Smooth muscle cell (in vitro differentiated cells): ENCODE data around the gene LRP5. TPM values are rescaled to one million over a fixed set of nuclear protein-coding genes. Genes with fewer than 3 reads are reported as not detected.
"Not testable (repeated sequence)": the region's sequence is repeated elsewhere in the genome, so short reads cannot be mapped to it uniquely, and the experiment has no call there.

Source experiments
- DNase-seq: peaks from one replicate; lab custom pipeline; 2025; ENCODE audit not compliant: unreplicated experiment; lab: John Stamatoyannopoulos, UW
- H2AFZ ChIP-seq: fragments of 200-600 bp; sonication (generic); 2 replicates; pipeline ENCODE4 v1.6.0; 2016; ENCODE audit warnings: antibody characterized with exemption, low read depth, mild to moderate bottlenecking
- H3F3A ChIP-seq: fragments of 200-600 bp; sonication (generic); 2 replicates; pipeline ENCODE4 v1.6.0; 2017; ENCODE audit warnings: antibody characterized with exemption, low read depth
- H3K27ac ChIP-seq: fragments of 200-600 bp; sonication (generic); 2 replicates; pipeline ENCODE4 v1.5.1; 2016; ENCODE audit warnings: low read depth, mild to moderate bottlenecking
- H3K27me3 ChIP-seq: fragments of 200-600 bp; sonication (generic); 2 replicates; pipeline ENCODE4 v1.6.1; 2016; ENCODE audit warnings: low read depth, mild to moderate bottlenecking
- H3K36me3 ChIP-seq: fragments of 200-600 bp; sonication (generic); 2 replicates; pipeline ENCODE4 v1.5.1; 2016; ENCODE audit warnings: low read depth
- H3K4me1 ChIP-seq: fragments of 200-600 bp; sonication (generic); 2 replicates; pipeline ENCODE4 v1.5.1; 2016; ENCODE audit warnings: low read depth
- H3K4me2 ChIP-seq: fragments of 200-600 bp; sonication (generic); 2 replicates; pipeline ENCODE4 v1.6.0; 2016; ENCODE audit warnings: mild to moderate bottlenecking
- H3K4me3 ChIP-seq: fragments of 200-600 bp; sonication (generic); 2 replicates; pipeline ENCODE4 v1.5.1; 2016; ENCODE audit warnings: mild to moderate bottlenecking
- H3K79me2 ChIP-seq: fragments of 200-600 bp; sonication (generic); 2 replicates; pipeline ENCODE4 v1.6.0; 2016; ENCODE audit warnings: low read depth, mild to moderate bottlenecking
- H3K9ac ChIP-seq: fragments of 200-600 bp; sonication (generic); 2 replicates; pipeline ENCODE4 v1.6.0; 2016; ENCODE audit warnings: low read depth
- H3K9me3 ChIP-seq: fragments of 200-600 bp; sonication (generic); replicated peaks from 2 replicates; pipeline ENCODE4 v1.5.1; 2016; ENCODE audit warnings: low read depth
- H4K20me1 ChIP-seq: fragments of 200-600 bp; sonication (generic); 2 replicates; pipeline ENCODE4 v1.6.0; 2016; ENCODE audit warnings: low read depth
- WGBS: methylation state at CpG from one replicate; pipeline ENCODE4 v1.1.7; 2016; ENCODE audit warnings: low lambda C conversion rate; 5-methylcytosine and 5-hydroxymethylcytosine counted together
- polyA plus RNA-seq: library from polyadenylated mRNA; unstranded; fragments of >200 nt; fragmentation: Nextera tagmentation; extraction: Ambion mirVana; gene quantifications from 2 replicates; pipeline ENCODE4 v1.2.1, GENCODE V29; 2016
- total RNA-seq: library from RNA; depleted of rRNA; stranded (reverse); fragments of >200 nt; gene quantifications from 2 replicates; pipeline ENCODE4 v1.2.3, GENCODE V29; 2014
- TF ChIP-seq, protein P1 (sequence below): fragments of 200-600 bp; sonication (generic); IDR thresholded peaks from 2 replicates; pipeline ENCODE4 v1.5.1; 2017; ENCODE audit warnings: borderline replicate concordance, mild to moderate bottlenecking, antibody characterized with exemption; ENCODE audit not compliant: insufficient read depth, poor library complexity, severe bottlenecking

LRP5 gene
- total and polyA plus RNA-seq, 2 experiments from 2014 or later = 16.1 to 26.6 TPM

DNA sequence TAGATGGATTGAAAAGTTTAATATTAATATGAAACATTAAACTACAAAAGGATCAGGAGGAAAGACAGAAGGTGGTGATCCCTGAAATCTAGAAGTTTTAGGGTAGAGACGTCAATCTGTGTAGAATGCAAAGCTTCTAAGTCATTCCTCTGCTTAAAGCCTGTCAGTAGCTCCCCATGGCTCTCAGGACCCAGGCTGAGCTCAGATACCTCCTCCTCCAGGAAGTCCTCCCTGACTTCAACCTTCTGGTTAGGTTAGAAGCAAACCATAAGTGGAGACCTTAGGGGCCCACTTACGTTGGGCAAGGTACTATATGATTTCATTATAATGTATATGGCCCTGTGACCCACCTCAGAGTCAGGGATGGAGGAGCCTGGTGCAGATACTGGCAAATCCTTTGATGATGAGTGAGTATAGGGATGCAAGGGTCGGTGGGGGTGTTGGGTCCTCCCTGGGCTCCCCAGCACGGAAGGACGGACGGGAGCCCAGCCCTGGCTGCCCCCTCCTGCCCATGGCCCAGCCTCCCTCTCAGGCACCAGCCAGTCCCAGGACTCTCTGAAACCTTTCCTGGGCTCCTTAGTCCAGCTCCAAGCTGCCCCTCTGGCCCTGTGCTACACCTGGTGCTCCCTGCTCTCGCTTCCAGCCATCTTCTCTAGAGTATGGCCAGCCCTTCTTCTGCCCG lies 145.0 kb downstream of the LRP5 start:
- peaks cover 8% of the 10 kb centered on the region for H3K4me1 ChIP-seq
- peaks cover 13% of the 10 kb centered on the region for H4K20me1 ChIP-seq
- H3F3A ChIP-seq = no peaks in the 10 kb centered on the region
- no peak for DNase-seq
- no peak overlapping the region for H3K27ac ChIP-seq
- H3K79me2 ChIP-seq = peaks cover 18% of the 10 kb centered on the region
- no peak overlapping the region for H2AFZ ChIP-seq
- no peaks in the 10 kb centered on the region for H3K27me3 ChIP-seq
- H3K36me3 ChIP-seq = no peaks in the 10 kb centered on the region
- TF ChIP-seq, protein P1, sequence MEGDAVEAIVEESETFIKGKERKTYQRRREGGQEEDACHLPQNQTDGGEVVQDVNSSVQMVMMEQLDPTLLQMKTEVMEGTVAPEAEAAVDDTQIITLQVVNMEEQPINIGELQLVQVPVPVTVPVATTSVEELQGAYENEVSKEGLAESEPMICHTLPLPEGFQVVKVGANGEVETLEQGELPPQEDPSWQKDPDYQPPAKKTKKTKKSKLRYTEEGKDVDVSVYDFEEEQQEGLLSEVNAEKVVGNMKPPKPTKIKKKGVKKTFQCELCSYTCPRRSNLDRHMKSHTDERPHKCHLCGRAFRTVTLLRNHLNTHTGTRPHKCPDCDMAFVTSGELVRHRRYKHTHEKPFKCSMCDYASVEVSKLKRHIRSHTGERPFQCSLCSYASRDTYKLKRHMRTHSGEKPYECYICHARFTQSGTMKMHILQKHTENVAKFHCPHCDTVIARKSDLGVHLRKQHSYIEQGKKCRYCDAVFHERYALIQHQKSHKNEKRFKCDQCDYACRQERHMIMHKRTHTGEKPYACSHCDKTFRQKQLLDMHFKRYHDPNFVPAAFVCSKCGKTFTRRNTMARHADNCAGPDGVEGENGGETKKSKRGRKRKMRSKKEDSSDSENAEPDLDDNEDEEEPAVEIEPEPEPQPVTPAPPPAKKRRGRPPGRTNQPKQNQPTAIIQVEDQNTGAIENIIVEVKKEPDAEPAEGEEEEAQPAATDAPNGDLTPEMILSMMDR = no peak
- H3K9me3 ChIP-seq = no peaks in the 10 kb centered on the region
- no peak overlapping the region for H3K4me2 ChIP-seq
- WGBS = 88% methylated on average over 6 of the region's 8 CpGs
- no peak overlapping the region for H3K4me3 ChIP-seq
- H3K9ac ChIP-seq = no peak overlapping the region

DNA sequence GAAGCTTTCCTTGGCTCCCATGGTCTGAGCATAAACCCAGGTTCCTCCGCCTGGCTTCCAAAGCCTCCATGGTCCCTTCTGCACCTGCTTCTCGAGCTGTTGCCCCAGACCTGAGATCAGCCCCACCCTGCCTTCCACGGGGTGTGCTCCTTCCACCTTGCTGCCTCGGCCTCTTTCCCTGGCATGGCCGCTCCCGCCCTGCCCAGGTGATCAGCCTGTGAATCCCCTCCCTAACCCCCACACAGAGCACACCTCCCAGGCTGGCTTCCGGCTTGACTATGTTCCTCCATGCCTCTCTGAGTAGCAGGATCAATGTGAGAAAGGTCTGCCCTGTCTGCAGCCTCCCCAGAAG lies 145.5 kb downstream of the LRP5 start:
- Histone ChIP-seq H4K20me1 (peaks cover 18% of the 10 kb centered on the region), H2AFZ (no peak overlapping the region), H3K4me1 (peaks cover 11% of the 10 kb centered on the region), H3K27me3 (no peaks in the 10 kb centered on the region), H3K27ac (no peak overlapping the region), H3K79me2 (peaks cover 23% of the 10 kb centered on the region), H3K9ac (no peak overlapping the region), H3K9me3 (no peaks in the 10 kb centered on the region), H3K4me3 (no peak overlapping the region), H3K4me2 (no peak overlapping the region), H3K36me3 (no peaks in the 10 kb centered on the region), H3F3A (no peaks in the 10 kb centered on the region)
- no peak for DNase-seq
- TF ChIP-seq, protein P1 = no peak
- WGBS = 90% methylated on average over 7 of the region's 7 CpGs

DNA sequence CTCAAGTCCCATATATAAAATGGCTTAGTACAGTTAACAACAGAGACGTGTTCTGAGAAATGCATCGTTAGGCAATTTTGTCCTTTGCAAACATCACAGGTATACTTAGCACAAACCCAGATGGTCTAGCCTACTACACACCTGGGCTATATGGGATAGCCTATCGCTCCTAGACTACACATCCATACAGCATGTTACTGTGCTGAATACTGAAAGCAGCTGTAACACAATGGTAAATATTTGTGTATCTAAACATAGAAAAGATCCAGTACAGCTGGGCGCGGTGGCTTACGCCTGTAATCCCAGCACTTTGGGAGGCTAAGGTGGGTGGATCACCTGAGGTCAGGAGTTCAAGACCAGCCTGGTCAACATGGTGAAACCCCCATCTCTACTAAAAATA lies 145.9 kb downstream of the LRP5 start:
- H3K9me3 ChIP-seq, H3K27ac ChIP-seq, H3F3A ChIP-seq, H3K36me3 ChIP-seq, DNase-seq, H3K4me2 ChIP-seq, H3K4me3 ChIP-seq, H3K27me3 ChIP-seq, H3K9ac ChIP-seq, H2AFZ ChIP-seq: not testable (repeated sequence)
- Histone ChIP-seq H4K20me1 (peaks cover 23% of the 10 kb centered on the region), H3K79me2 (peaks cover 28% of the 10 kb centered on the region), H3K4me1 (peaks cover 11% of the 10 kb centered on the region)
- 97% methylated on average over 6 of the region's 6 CpGs for WGBS

DNA sequence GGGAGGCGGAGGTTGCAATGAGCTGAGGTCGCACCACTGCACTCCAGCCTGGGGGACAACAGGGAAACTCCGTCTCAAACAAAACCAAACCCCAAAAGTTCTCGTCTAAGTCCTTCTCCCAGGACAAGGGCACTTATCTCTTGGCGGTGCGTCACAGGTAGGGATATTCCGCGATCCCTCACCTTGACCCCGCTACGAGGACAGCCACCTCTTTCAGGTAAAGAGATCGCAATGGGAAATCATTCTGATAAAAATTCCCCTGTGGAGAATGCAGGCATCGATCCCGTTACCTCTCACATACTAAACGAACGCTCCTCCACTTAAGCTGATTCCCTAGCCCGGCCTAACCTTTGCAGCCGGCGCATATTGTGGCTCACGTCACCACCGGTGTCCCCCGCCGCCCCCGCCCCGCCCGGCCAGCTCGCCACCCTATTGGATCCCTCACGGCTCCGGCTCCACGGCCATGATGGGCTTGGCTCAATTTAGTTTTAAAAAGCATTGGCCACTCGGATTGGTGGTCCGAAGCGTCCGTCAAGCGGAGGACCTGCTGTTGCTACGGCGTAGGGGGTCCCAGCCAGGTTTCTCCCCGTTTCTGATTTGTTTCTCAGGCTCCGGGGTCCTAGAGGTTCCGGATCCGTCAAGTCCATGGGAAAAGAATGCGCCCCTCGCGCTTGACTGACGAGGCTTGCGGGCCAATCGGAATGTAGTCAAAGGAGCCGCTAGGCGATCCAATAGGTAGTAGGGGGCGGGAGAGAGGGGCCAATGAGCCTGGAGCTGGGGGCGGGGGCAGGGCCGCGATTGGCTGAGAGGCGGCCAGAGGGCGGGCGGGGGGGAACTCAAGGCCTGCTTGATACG lies 147.7 kb downstream of the LRP5 start:
- Histone ChIP-seq H2AFZ (peak overlapping the region; percentile 36), H3K79me2 (peaks cover 46% of the 10 kb centered on the region), H3K9me3 (no peaks in the 10 kb centered on the region), H3K4me1 (peaks cover 12% of the 10 kb centered on the region), H3K27me3 (no peaks in the 10 kb centered on the region), H3K4me3 (peak overlapping the region; percentile 95), H3K36me3 (no peaks in the 10 kb centered on the region), H3F3A (peaks cover 7% of the 10 kb centered on the region), H4K20me1 (peaks cover 41% of the 10 kb centered on the region), H3K4me2 (peak overlapping the region; percentile 97), H3K27ac (peak overlapping the region; percentile 87), H3K9ac (peak overlapping the region; percentile 97)
- peak; percentile 99 for DNase-seq
- WGBS = 3% methylated on average over 49 of the region's 56 CpGs
- TF ChIP-seq, protein P1 = no peak
